Endothelial cell (in vitro differentiated cells): Measurements from ENCODE around the gene VTI1A. TPM values are rescaled to one million over a fixed set of nuclear protein-coding genes. Genes with fewer than 3 reads are reported as not detected.

Source experiments
- DNase-seq: peaks from one replicate; pipeline ENCODE4 v3.0.0; 2021; ENCODE audit warnings: low spot score
- H3K27ac Mint-ChIP-seq: one replicate; pipeline ENCODE4 v1.8.0; 2021; ENCODE audit warnings: mixed read lengths, inconsistent platforms; ENCODE audit not compliant: unreplicated experiment
- H3K27me3 Mint-ChIP-seq: one replicate; pipeline ENCODE4 v1.8.0; 2021; ENCODE audit warnings: mild to moderate bottlenecking, moderate library complexity, mixed read lengths, inconsistent platforms; ENCODE audit not compliant: unreplicated experiment
- H3K36me3 Mint-ChIP-seq: one replicate; pipeline ENCODE4 v1.8.0; 2021; ENCODE audit warnings: mild to moderate bottlenecking, low read depth, mixed read lengths, inconsistent platforms; ENCODE audit not compliant: unreplicated experiment
- H3K4me1 Mint-ChIP-seq: one replicate; pipeline ENCODE4 v1.8.0; 2021; ENCODE audit warnings: mild to moderate bottlenecking, mixed read lengths, inconsistent platforms; ENCODE audit not compliant: unreplicated experiment
- H3K4me3 Mint-ChIP-seq: one replicate; pipeline ENCODE4 v1.8.0; 2021; ENCODE audit warnings: mild to moderate bottlenecking, mixed read lengths, inconsistent platforms; ENCODE audit not compliant: unreplicated experiment
- H3K9me3 Mint-ChIP-seq: one replicate; pipeline ENCODE4 v1.8.0; 2021; ENCODE audit warnings: mixed read lengths, inconsistent platforms; ENCODE audit not compliant: unreplicated experiment
- CTCF ChIP-seq: fragments of 200-600 bp; sonication (generic); IDR thresholded peaks from one replicate; pipeline ENCODE4 v1.5.0; 2021; ENCODE audit warnings: antibody characterized with exemption; ENCODE audit not compliant: unreplicated experiment
- total RNA-seq: library from RNA; stranded (reverse); fragmentation: NEBNext Ultra II Directional; extraction: Animal tissue kit (Norgen Biotek cat#: 25700); gene quantifications from one replicate; pipeline ENCODE4 v1.2.1, GENCODE V29; 2021; ENCODE audit not compliant: unreplicated experiment

Gene VTI1A
- total RNA-seq, 1 donor from 2014 or later: 35.4 TPM

- Mint-ChIP-seq H3K9me3 (no peaks in the 10 kb centered on the region), H3K4me3 (no peak overlapping the region), H3K27ac (no peak overlapping the region), H3K27me3 (no peaks in the 10 kb centered on the region), H3K4me1 (no peaks in the 10 kb centered on the region), H3K36me3 (no peaks in the 10 kb centered on the region)
- TF ChIP-seq CTCF: no peak
- no peak for DNase-seq
Observed at GRCh38 chr10:112701878-112702255, 254.9 kb downstream of the VTI1A start.

- H3K9me3 Mint-ChIP-seq: no peaks in the 10 kb centered on the region
- no peaks in the 10 kb centered on the region for H3K36me3 Mint-ChIP-seq
- H3K4me3 Mint-ChIP-seq: no peak overlapping the region
- H3K27me3 Mint-ChIP-seq: no peaks in the 10 kb centered on the region
- H3K4me1 Mint-ChIP-seq: peaks cover 10% of the 10 kb centered on the region
- H3K27ac Mint-ChIP-seq: no peak overlapping the region
- TF ChIP-seq CTCF: no peak
- no peak for DNase-seq
Observed at GRCh38 chr10:112706577-112706976, 259.6 kb downstream of the VTI1A start.

- no peak for TF ChIP-seq CTCF
- no peak overlapping the region for H3K4me3 Mint-ChIP-seq
- no peaks in the 10 kb centered on the region for H3K36me3 Mint-ChIP-seq
- DNase-seq: no peak
- H3K4me1 Mint-ChIP-seq: peaks cover 10% of the 10 kb centered on the region
- no peak overlapping the region for H3K27ac Mint-ChIP-seq
- no peaks in the 10 kb centered on the region for H3K9me3 Mint-ChIP-seq
- no peaks in the 10 kb centered on the region for H3K27me3 Mint-ChIP-seq
Observed at GRCh38 chr10:112708461-112708860, 261.4 kb downstream of the VTI1A start.

- no peaks in the 10 kb centered on the region for H3K36me3 Mint-ChIP-seq
- no peak overlapping the region for H3K27ac Mint-ChIP-seq
- H3K9me3 Mint-ChIP-seq: no peaks in the 10 kb centered on the region
- H3K4me3 Mint-ChIP-seq: no peak overlapping the region
- no peak for DNase-seq
- peaks cover 10% of the 10 kb centered on the region for H3K4me1 Mint-ChIP-seq
- H3K27me3 Mint-ChIP-seq: no peaks in the 10 kb centered on the region
- TF ChIP-seq CTCF: no peak
Observed at GRCh38 chr10:112710528-112710927, 263.5 kb downstream of the VTI1A start.

- no peak for TF ChIP-seq CTCF
- no peak overlapping the region for H3K27ac Mint-ChIP-seq
- no peaks in the 10 kb centered on the region for H3K27me3 Mint-ChIP-seq
- no peaks in the 10 kb centered on the region for H3K9me3 Mint-ChIP-seq
- no peak for DNase-seq
- H3K4me3 Mint-ChIP-seq: no peak overlapping the region
- H3K4me1 Mint-ChIP-seq: peaks cover 10% of the 10 kb centered on the region
- no peaks in the 10 kb centered on the region for H3K36me3 Mint-ChIP-seq
Observed at GRCh38 chr10:112711366-112711765, 264.4 kb downstream of the VTI1A start.
